ENCODE measurements around the gene NAV2. TPM values are rescaled to one million over a fixed set of nuclear protein-coding genes. Genes with fewer than 3 reads are reported as not detected.

Gene NAV2
- total RNA-seq, 1 experiment from 2014 or later = 15.6 TPM

DNA sequence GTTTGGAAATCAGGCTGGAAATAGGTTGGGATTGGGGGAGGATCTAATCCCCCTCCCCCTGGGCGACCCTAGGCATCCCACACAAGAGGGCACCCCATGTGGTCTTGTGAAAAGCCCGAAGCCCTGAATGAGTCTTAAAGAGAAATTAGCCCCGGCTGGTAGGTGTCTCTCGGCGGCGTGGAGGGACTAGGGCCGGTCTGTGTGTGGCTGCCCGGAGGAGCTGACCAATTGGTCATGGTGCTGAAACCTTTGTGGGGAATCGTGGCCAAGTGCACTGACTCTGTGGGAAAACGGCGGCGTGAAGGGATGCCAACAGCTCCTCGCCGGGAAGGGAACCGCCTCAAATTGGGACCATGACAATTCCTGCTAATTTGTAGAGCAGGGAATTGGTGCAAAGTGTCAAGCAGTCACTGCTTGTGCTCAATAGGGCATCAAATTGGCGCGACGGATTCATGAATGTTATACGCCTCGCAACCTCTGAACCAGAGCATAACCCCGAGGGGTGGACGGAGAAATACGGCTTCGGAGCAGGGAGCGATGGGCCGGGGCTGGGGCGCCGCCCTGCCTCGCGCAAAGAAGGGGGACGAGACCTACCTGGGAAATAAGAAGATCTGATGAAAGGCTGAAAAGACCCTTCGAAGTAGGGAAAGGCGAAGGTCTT lies 446.1 kb downstream of the NAV2 start:
- peak; percentile 72 for DNase-seq (ENCODE audit: low read depth)

DNA sequence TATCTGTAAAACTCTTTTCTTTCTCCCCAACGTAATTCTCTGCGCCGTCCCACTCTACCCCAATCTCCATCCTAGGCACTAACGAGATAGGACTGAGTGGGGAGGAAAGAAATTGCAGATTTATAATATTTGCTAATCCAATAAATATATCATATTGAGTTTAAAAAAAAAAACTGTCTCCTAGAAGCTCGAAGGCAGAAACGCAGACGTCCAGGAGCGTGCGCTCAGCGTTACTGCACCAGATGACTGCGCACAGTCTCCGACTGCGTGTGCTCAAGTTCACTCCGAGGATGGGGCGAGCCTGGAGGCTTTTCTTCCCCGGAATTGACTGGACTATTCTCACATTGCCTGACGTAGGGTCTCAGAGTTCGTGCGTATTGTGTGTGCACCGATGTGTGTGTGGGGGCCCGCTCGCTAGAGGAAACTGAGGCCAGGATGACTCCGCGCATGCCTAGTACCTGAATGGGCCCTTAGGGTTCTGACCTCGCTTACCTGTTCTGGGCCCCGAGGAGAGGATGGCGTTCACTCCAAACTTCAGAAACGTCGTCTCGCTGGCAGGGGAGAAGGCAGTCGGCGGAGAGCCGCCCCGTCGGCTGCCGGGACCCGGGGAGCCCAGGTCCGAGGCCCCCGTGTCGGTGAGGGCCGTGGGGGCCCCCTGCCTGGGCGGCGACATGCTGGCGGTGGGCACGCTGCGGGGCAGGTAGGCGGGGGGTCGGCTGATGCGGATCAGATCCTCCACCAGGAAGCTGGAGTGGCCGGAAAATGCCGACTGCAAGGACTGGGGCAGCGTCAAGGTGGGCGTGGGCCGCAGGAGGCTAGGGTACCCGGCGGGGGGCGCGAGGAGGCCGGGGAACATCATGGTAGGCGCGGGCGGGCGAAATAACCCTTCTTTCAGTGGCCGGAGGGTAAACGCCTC lies 447.1 kb downstream of the NAV2 start:
- no peak for DNase-seq (ENCODE audit: low read depth)

DNA sequence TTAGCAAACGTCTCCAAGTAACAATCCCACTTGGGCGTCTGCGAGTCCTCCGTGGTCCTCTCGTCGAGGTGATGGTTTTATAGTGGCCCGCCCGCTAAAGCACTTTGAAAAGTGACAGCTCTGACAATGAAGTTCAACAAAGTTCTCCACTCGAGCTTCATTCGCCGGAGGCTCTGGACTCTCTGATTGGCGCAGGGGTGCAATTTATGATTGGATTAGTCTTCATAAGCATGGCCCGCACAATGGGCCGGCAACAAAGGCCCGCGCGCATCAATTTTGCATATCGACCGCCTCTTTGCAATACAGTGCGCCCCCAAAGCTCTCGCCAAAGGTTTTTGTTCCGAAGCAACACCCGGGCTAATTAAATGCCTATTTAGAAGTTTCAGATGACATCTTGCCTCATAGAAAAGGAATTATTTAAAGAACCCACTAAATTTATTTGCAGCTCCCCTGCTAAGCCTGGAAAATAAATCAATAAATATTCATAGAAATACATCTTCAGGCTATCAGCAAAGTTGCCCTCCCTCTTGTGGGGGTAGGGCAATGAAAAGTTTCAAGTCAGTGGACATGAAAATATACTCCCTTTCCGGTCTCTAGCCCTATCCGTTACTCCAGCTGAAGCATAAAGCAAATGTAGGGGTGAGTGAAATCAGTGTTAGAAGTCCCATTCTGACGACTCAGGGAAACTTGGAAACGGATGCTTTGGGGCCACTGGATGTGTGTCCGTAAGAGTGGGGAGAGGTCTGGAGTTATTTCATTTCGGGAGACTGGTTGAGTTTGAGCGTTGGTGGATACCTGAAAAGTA lies 448.0 kb downstream of the NAV2 start, which contains the start of gene DBX1:
TSS of gene DBX1 (minus strand) at position 51 of the 805 bp plus-strand sequence. CDS start 151 bp downstream, outside the sequence.
- DNase-seq (ENCODE audit: low read depth) = no peak

DNA sequence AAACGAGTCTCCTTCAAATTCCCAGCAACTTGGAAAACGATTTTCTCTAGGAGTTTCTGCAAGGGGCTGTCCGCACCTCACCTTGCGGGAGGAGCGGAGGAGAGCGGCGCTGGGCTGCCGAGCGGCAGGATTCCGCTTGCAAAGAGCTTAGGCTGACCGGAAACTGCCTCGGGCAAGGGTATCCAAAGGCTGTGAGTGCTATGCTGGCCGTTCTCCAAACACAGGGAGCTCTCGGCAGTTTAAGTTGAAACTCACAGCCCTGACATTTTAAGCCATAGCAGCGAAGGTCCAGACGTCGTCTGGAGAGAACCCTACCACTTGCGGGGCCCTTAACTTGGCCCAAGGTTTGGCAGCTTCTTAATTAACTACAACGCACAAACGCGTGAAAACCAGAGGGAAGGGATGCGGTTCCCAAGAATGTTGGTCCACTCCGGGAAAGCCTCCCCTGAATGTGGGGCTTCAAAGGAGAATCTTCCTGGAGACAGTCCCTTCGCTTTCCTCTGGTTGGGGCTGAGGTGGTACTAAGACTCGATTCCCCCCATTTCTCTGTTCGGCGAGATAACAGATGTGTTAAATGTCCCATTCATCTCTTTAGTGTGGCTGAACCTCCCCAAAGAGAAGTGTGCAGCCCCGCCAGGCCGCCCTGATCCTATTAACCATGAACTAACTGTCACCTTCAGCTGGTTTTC lies 448.7 kb downstream of the NAV2 start:
- DNase-seq (ENCODE audit: low read depth) = peak; percentile 82

DNA sequence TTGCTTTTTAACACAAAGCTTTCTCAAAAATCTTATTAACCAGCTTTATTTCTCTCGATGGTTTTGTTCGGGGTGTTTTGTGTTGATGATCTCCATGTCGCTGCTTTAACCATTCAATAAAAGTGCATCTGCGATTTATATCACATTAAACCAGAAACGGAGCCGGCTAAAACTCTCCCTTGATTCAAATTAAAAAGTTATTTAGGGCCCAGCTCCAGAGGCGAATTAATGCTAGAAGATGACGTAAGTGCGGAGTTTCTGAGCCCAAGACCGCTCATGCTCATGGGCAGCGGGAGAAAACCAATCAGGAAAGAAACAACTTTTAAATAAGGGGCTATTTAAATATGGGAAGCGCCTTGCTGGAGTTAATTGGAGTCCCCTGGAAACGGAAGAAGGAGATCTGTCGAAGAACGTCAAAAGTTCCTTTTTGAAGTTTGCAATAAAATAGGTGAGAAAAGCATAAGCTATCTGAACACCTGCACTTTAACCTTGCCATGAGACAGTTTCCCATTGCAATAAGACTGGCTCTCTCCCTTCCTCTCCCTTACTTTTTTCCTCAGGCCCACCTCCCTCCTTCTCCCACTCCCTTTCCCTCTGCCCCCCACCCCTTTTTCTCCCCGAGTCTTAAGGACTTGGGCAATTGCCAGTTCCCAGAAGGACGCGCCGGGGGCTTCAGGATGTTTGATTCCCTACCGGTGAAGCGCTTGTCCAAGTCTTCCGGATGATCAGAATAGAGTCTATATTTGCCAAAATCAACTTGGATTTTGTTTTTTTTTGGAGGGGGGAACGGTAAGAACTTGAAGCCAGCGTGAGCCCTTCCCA lies 449.5 kb downstream of the NAV2 start:
- no peak for DNase-seq (ENCODE audit: low read depth)

DNA sequence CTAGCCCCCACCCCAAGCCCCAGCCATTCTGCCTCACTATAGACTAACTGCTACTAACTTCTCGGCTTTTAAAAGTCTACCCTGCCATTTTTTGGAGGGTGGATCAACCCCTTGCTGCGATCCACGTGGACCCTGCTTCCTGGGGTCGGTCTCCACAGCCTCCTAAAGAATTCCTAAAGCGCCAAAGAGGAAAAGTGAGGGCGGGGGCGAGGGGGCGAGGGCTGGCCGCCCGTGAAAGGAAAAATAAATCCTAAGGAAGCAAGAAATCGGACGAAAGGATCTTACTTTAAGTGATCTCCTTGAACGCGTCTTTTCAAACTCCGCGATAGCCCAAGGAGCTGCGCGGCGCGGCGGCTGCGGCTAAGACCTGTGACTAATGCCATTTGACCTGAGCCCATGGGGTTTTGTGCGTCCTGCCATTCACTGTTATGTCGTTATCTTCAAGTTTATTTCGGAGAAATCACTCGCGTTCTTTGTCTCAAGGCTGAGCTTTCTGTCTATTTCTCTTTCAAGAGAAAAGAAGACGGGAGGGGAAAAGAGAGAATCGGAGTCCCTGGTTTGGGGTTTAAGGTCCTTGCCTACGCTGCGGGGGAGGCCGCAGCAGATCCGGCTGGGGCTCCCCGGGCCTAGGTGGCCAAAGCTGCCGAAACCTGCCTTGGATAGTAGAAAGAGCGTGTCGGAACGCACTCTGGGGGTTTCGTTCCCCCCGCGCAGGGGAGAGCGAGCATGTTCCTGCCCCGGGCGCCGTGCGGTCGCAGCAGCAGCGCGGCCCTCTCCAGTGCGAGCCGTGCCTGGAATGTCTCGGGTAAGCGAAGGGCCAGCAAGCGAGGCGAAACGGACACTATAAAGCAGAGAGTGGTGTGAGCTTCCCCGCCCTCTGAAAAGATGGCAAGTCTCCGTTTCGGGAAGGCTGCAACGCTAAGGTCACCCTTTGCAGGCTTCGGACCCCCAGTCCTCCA lies 450.5 kb downstream of the NAV2 start:
- DNase-seq (ENCODE audit: low read depth) = peak; percentile 66

DNA sequence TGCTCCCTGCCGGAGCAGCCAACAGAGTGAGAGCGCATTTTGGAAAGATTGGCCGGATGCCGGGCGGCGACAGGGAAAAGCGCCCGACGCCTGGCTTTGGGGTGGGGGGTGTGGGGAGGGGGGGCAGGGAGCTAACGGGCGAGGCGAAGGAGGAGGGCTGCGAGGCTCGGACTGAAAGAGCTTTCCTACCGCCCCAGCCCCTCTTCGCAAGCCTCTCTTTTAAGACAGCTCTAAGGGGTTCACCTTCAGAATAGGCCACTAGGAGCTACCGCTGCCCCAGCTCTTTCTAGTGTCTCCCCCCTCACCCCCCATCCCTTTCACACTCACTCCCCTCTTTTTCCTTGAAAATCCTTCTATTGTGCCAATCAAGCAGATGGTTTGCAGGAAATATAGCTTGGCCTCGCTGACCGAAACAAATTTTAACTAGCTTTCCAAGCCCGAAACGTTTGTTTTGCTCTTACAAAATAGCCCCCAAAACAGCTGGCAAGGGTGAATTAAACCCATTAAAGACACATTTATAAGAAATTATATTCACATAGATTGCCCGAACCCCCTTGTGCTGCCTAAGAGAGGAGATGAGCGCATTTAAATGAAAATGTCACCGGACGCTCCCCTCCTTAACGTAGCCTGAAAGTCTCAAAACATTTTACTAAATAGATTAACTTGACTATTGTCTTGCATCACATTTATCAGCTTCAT lies 451.3 kb downstream of the NAV2 start:
- no peak for DNase-seq (ENCODE audit: low read depth)

Measured in M059J (cell line).